Panc1 (cell line): ENCODE results near the gene NMS. TPM values are rescaled to one million over a fixed set of nuclear protein-coding genes. Genes with fewer than 3 reads are reported as not detected.

Source experiments
- ATAC-seq: fragments of 200-7000 bp; cut with Tn5 transposase; 2 replicates; pipeline ENCODE4 v1.9.1; 2020; ENCODE audit warnings: mild to moderate bottlenecking, moderate library complexity
- BruUV-seq: library from RNA; stranded (reverse); fragments of 400-500 nt; replicated peaks from 2 replicates; lab custom pipeline; 2021; lab: Mats Ljungman, UMichigan
- CTCF ChIA-PET: fragments of 300-600 bp; sonication (Branson Sonifier 250); formaldehyde crosslinking; loops from one replicate; lab custom pipeline; 2022; ENCODE audit warnings: antibody characterized with exemption; lab: Charles Lee
- POLR2A ChIA-PET: fragments of 300-600 bp; sonication (Branson Sonifier 250); formaldehyde crosslinking; loops from one replicate; lab custom pipeline; 2022; ENCODE audit warnings: antibody characterized with exemption; lab: Charles Lee
- DNase-seq: peaks from one replicate; pipeline ENCODE4 v3.0.0-alpha.2; 2010; ENCODE audit warnings: low read depth, low spot score
- H3K27ac ChIP-seq: 2 replicates; pipeline ENCODE4 v1.5.1; 2011; ENCODE audit warnings: mild to moderate bottlenecking, low read length, inconsistent platforms
- H3K27me3 ChIP-seq: fragments of 200-500 bp; sonication (Bioruptor generic); 2 replicates; pipeline ENCODE4 v1.6.0; 2014; ENCODE audit warnings: low read length, inconsistent platforms; ENCODE audit not compliant: control insufficient read depth, insufficient read depth
- H3K36me3 ChIP-seq: fragments of 200-500 bp; sonication (Bioruptor generic); 2 replicates; pipeline ENCODE4 v1.5.1; 2014; ENCODE audit warnings: inconsistent platforms, mild to moderate bottlenecking, low read length, moderate library complexity; ENCODE audit not compliant: control insufficient read depth, insufficient read depth
- H3K4me1 ChIP-seq: 2 replicates; pipeline ENCODE4 v1.5.1; 2011; ENCODE audit warnings: inconsistent platforms, mild to moderate bottlenecking, low read length, moderate library complexity; ENCODE audit not compliant: control insufficient read depth, insufficient read depth
- H3K4me3 ChIP-seq, 2 experiments: 2 replicates each; pipeline ENCODE4 v1.5.1; 2011 to 2012; ENCODE audit warnings: low read depth in 2 of 2, low read length in 2 of 2, mild to moderate bottlenecking in 2 of 2, inconsistent platforms in 1 of 2, moderate library complexity in 1 of 2
- H3K9me3 ChIP-seq: fragments of 200-500 bp; sonication (Bioruptor generic); 2 replicates; pipeline ENCODE4 v1.5.1; 2014; ENCODE audit warnings: low read depth, mild to moderate bottlenecking, inconsistent platforms, low read length, moderate library complexity; ENCODE audit not compliant: control insufficient read depth, insufficient read depth
- CTCF ChIP-seq: fragments of 450-650 bp; IDR thresholded peaks from 2 replicates; pipeline ENCODE4 v1.5.1; 2017; ENCODE audit warnings: mild to moderate bottlenecking
- POLR2AphosphoS5 ChIP-seq: IDR thresholded peaks from 2 replicates; pipeline ENCODE4 v1.6.1; 2012; ENCODE audit warnings: mild to moderate bottlenecking, low read depth, low read length, moderate library complexity
- REST ChIP-seq, 2 experiments: IDR thresholded peaks; 2 replicates each; pipeline ENCODE4 v1.6.1; 2011 to 2012; ENCODE audit warnings: low read depth in 2 of 2, control low read depth in 1 of 2, low read length in 1 of 2, mild to moderate bottlenecking in 1 of 2, moderate library complexity in 1 of 2; ENCODE audit not compliant: insufficient read depth in 1 of 2
- SIN3A ChIP-seq: IDR thresholded peaks from 2 replicates; pipeline ENCODE4 v1.6.1; 2012; ENCODE audit warnings: low read depth, mild to moderate bottlenecking, low read length, moderate library complexity, borderline replicate concordance; ENCODE audit not compliant: insufficient read depth
- TCF7L2 ChIP-seq: IDR thresholded peaks from 2 replicates; pipeline ENCODE4 v1.6.1; 2011; ENCODE audit warnings: mild to moderate bottlenecking, low read depth, low read length, inconsistent platforms
- in situ Hi-C: cut with HindIII; loops from 2 replicates; pipeline ENCODE4 v1.10.0; 2016; ENCODE audit warnings: low sequenced_read_pairs, low pct_unique_long_range_greater_than_20kb
- intact Hi-C: fragments of 100-400 bp; cut with micrococcal nuclease; formaldehyde crosslinking; loops from one replicate; pipeline ENCODE4 v1.10.0; 2022; ENCODE audit not compliant: unreplicated experiment
- total RNA-seq: library from RNA; stranded (reverse); gene quantifications from one replicate; pipeline ENCODE4 v1.2.1, GENCODE V29; 2021; ENCODE audit not compliant: unreplicated experiment

Gene NMS
- total RNA-seq, 1 experiment from 2014 or later: not detected

GRCh38 chr2:100509066-100509465 is 38.8 kb downstream of the NMS start:
- Histone ChIP-seq H3K9me3 (no peaks in the 10 kb centered on the region), H3K27me3 (no peaks in the 10 kb centered on the region; the same call in 1 of the 2 replicates), H3K27ac (no peak overlapping the region), H3K4me3 (no peak overlapping the region), H3K4me1 (no peaks in the 10 kb centered on the region), H3K36me3 (no peaks in the 10 kb centered on the region)
- TF ChIP-seq SIN3A: no peak
- TF ChIP-seq REST (IDR thresholded peaks at IDR 0.05; ENCODE audit: insufficient read depth in 1 of 2, low read depth in 2 of 2, low read length in 1 of 2): no peak
- no peak for TF ChIP-seq POLR2AphosphoS5
- TF ChIP-seq CTCF: no peak
- no peak for TF ChIP-seq TCF7L2
- ATAC-seq: no peak
- BruUV-seq: no TSS peak
- intact Hi-C loops (no loop called here), in situ Hi-C loops (no loop called here)
- no peak for DNase-seq
- ChIA-PET POLR2A (no interaction called here), CTCF (interaction anchor here (0.7 kb wide), 1 partner anchor 8 kb away, joined by 3 read pairs; no protein-coding TSS in a partner anchor)

- Histone ChIP-seq H3K4me3 (no peak overlapping the region), H3K27me3 (no peaks in the 10 kb centered on the region; the same call in 1 of the 2 replicates), H3K27ac (no peak overlapping the region), H3K4me1 (no peaks in the 10 kb centered on the region), H3K9me3 (no peaks in the 10 kb centered on the region), H3K36me3 (no peaks in the 10 kb centered on the region)
- ChIA-PET CTCF (no interaction called here), POLR2A (no interaction called here)
- intact Hi-C loops (no loop called here), in situ Hi-C loops (no loop called here)
- no peak for DNase-seq
- BruUV-seq: no TSS peak
- ATAC-seq: no peak
- TF ChIP-seq REST (IDR thresholded peaks at IDR 0.05; ENCODE audit: insufficient read depth in 1 of 2, low read depth in 2 of 2, low read length in 1 of 2): no peak
These were observed 43.4 kb downstream of the NMS start for GRCh38 chr2:100513650-100514049.
